Right cardiac atrium (tissue), 5 donors: ENCODE measurements around the gene MLXIP. TPM values are rescaled to one million over a fixed set of nuclear protein-coding genes. Genes with fewer than 3 reads are reported as not detected.
A peak's percentile ranks its signal among the peaks of the same experiment; 100 is the strongest.
"Not testable (repeated sequence)": the region's sequence is repeated elsewhere in the genome, so short reads cannot be mapped to it uniquely, and the experiment has no call there.

Experiments used
- ATAC-seq, 2 donors: fragments of 200-7000 bp; cut with Tn5 transposase; one replicate each; pipeline versions ENCODE4 v1.8.0 to v1.9.1; 2020; ENCODE audit warnings: moderate library complexity in 2 of 2, mild to moderate bottlenecking in 1 of 2
- DNase-seq, 3 donors: peaks; one replicate each; pipeline ENCODE4 v3.0.0-alpha.2; 2020
- H3K27ac ChIP-seq: one replicate; pipeline ENCODE4 v1.5.1; 2013; ENCODE audit warnings: mild to moderate bottlenecking, low read length, control low read depth, moderate library complexity
- H3K27me3 ChIP-seq: one replicate; pipeline ENCODE4 v1.6.1; 2013; ENCODE audit not compliant: control insufficient read depth, insufficient read depth
- H3K4me1 ChIP-seq: one replicate; pipeline ENCODE4 v1.6.1; 2013; ENCODE audit warnings: low read length; ENCODE audit not compliant: control insufficient read depth, insufficient read depth
- H3K4me3 ChIP-seq: one replicate; pipeline ENCODE4 v1.5.1; 2013; ENCODE audit warnings: low read length, control low read depth
- H3K9me3 ChIP-seq: one replicate; pipeline ENCODE4 v1.6.1; 2013; ENCODE audit warnings: low read length; ENCODE audit not compliant: control insufficient read depth
- WGBS: extraction: QIAGEN DNeasy Blood & Tissue Kit; methylation state at CpG from one replicate; pipeline ENCODE4 v1.1.7; 2013; 5-methylcytosine and 5-hydroxymethylcytosine counted together
- intact Hi-C, 4 donors: fragments of 100-400 bp; cut with DNase I; formaldehyde crosslinking; loops; one replicate each; pipeline versions ENCODE4 v1.11.0 to v1.14.0; 2022 to 2023
- polyA plus RNA-seq: library from polyadenylated mRNA; stranded (reverse); fragments of 200-250 nt; gene quantifications from one replicate; pipeline ENCODE4 v1.2.3, GENCODE V29; 2013
- total RNA-seq, 4 donors: library from RNA; stranded (reverse); fragmentation: NEBNext Ultra II Directional; extraction: Animal tissue kit (Norgen Biotek cat#: 25700); gene quantifications; one replicate each; pipeline ENCODE4 v1.2.1, GENCODE V29; 2021
- donor health status: healthy with polysubstance abuse.
- donor health status: DM: no; HTN: yes; CAD: no.
- donor health status: DM: no; HTN: no; CAD: no.
- donor health status: DM: no; HTN: yes; CAD: no; lungs with severe emphysema.
- donor health status: DM: yes; HTN: yes; CAD: no.

MLXIP gene
- total and polyA plus RNA-seq, 5 donors: 26.4 to 36.0 (median 33.7) TPM

GRCh38 chr12:122116707-122117535 is 38.4 kb downstream of the MLXIP start:
- Histone ChIP-seq H3K9me3 (no peaks in the 10 kb centered on the region), H3K4me3 (no peak overlapping the region), H3K27me3 (no peaks in the 10 kb centered on the region), H3K4me1 (no peaks in the 10 kb centered on the region), H3K27ac (no peak overlapping the region)
- DNase-seq (peak in 2 of 3 donors; percentile 60 to 69), ATAC-seq (peak; percentile 48 to 50)
- WGBS: 72% methylated on average over 16 of the region's 16 CpGs
- intact Hi-C loops: no loop called here

- no peak overlapping the region for H3K4me3 ChIP-seq
- no peak overlapping the region for H3K27ac ChIP-seq
- H3K9me3 ChIP-seq: no peaks in the 10 kb centered on the region
- no peaks in the 10 kb centered on the region for H3K27me3 ChIP-seq
- ATAC-seq: no peak
- DNase-seq: peak in 1 of 3 donors; percentile 16
- no peaks in the 10 kb centered on the region for H3K4me1 ChIP-seq
- intact Hi-C loops: no loop called here
- 83% methylated on average over 8 of the region's 8 CpGs for WGBS
Observed at GRCh38 chr12:122117979-122118378, 39.4 kb downstream of the MLXIP start.

- not testable (repeated sequence) for H3K27me3 ChIP-seq, H3K27ac ChIP-seq, H3K4me1 ChIP-seq, ATAC-seq, H3K9me3 ChIP-seq, H3K4me3 ChIP-seq
- intact Hi-C loops: loop anchor here in 2 of 4 donors (5.0 to 10.0 kb wide), 3 partner anchors 64 to 207 kb away; partner anchors contain the start of gene CFAP251 (in 1 of the 2)
- 78% methylated on average over 11 of the region's 11 CpGs for WGBS
- peak in 1 of 3 donors; percentile 43 for DNase-seq
Observed at GRCh38 chr12:122121341-122121740, 42.8 kb downstream of the MLXIP start.

GRCh38 chr12:122121745-122122144 is 43.2 kb downstream of the MLXIP start:
- H3K4me1 ChIP-seq: peaks cover 5% of the 10 kb centered on the region
- no peak overlapping the region for H3K27ac ChIP-seq
- no peaks in the 10 kb centered on the region for H3K27me3 ChIP-seq
- peak in 1 of 3 donors; percentile 41 for DNase-seq
- no peak overlapping the region for H3K4me3 ChIP-seq
- ATAC-seq: no peak
- no peaks in the 10 kb centered on the region for H3K9me3 ChIP-seq
- WGBS: 74% methylated on average over 6 of the region's 6 CpGs
- intact Hi-C loops: loop anchor here in 3 of 4 donors (2.0 to 10.0 kb wide), 4 partner anchors 64 to 207 kb away; partner anchors contain the start of gene CFAP251 (in 1 of the 3)

- no peak overlapping the region for H3K4me3 ChIP-seq
- H3K27ac ChIP-seq: no peak overlapping the region
- WGBS: 18% methylated on average over 22 of the region's 22 CpGs
- intact Hi-C loops: loop anchor here in 3 of 4 donors (1.0 to 10.0 kb wide), 5 partner anchors 66 to 208 kb away; partner anchors contain the start of gene CFAP251 (in 1 of the 3)
- H3K27me3 ChIP-seq: no peaks in the 10 kb centered on the region
- peaks cover 5% of the 10 kb centered on the region for H3K4me1 ChIP-seq
- H3K9me3 ChIP-seq: no peaks in the 10 kb centered on the region
- ATAC-seq: peak; percentile 29 to 55
- peak in 2 of 3 donors; percentile 79 to 83 for DNase-seq
Observed at GRCh38 chr12:122123051-122123760, 44.6 kb downstream of the MLXIP start.

- WGBS: 84% methylated on average over 9 of the region's 9 CpGs
- intact Hi-C loops: loop anchor here in 3 of 4 donors (1.0 to 10.0 kb wide), 5 partner anchors 66 to 209 kb away; partner anchors contain the start of gene CFAP251 (in 1 of the 3)
- ATAC-seq: no peak
Observed at GRCh38 chr12:122123761-122124145, 45.2 kb downstream of the MLXIP start.

GRCh38 chr12:122124370-122124769 is 45.8 kb downstream of the MLXIP start:
- no peaks in the 10 kb centered on the region for H3K9me3 ChIP-seq
- H3K27me3 ChIP-seq: no peaks in the 10 kb centered on the region
- H3K4me3 ChIP-seq: no peak overlapping the region
- peaks cover 5% of the 10 kb centered on the region for H3K4me1 ChIP-seq
- no peak overlapping the region for H3K27ac ChIP-seq
- ATAC-seq (no peak), DNase-seq (peak in 1 of 3 donors; percentile 39)
- intact Hi-C loops: loop anchor here in 2 of 4 donors (5.0 to 10.0 kb wide), 3 partner anchors 67 to 210 kb away; partner anchors contain the start of gene CFAP251 (in 1 of the 2)
- 84% methylated on average over 12 of the region's 14 CpGs for WGBS

More at GRCh38 chr12:122123761-122124145, 45.2 kb downstream of the MLXIP start:
- Histone ChIP-seq H3K4me3 (no peak overlapping the region), H3K27ac (no peak overlapping the region), H3K27me3 (no peaks in the 10 kb centered on the region), H3K9me3 (no peaks in the 10 kb centered on the region), H3K4me1 (peaks cover 5% of the 10 kb centered on the region)
- DNase-seq: peak in 1 of 3 donors; percentile 22

- WGBS: 73% methylated on average over 13 of the region's 13 CpGs
- Histone ChIP-seq H3K27ac (no peak overlapping the region), H3K27me3 (no peaks in the 10 kb centered on the region), H3K9me3 (no peaks in the 10 kb centered on the region), H3K4me3 (no peak overlapping the region), H3K4me1 (peaks cover 5% of the 10 kb centered on the region)
- DNase-seq (peak in 1 of 3 donors; percentile 46), ATAC-seq (no peak)
- intact Hi-C loops: loop anchor here in 2 of 4 donors (5.0 to 10.0 kb wide), 2 partner anchors 68 to 211 kb away; partner anchors contain the start of gene CFAP251 (in 1 of the 2)
Observed at GRCh38 chr12:122125452-122126341, 47.1 kb downstream of the MLXIP start.

GRCh38 chr12:122126342-122126635 is 47.7 kb downstream of the MLXIP start:
- H3K27me3 ChIP-seq: no peaks in the 10 kb centered on the region
- 75% methylated on average over 7 of the region's 7 CpGs for WGBS
- intact Hi-C loops: loop anchor here in 2 of 4 donors (5.0 to 10.0 kb wide), 2 partner anchors 69 to 211 kb away; partner anchors contain the start of gene CFAP251 (in 1 of the 2)
- ATAC-seq (no peak), DNase-seq (no peak)
- no peak overlapping the region for H3K27ac ChIP-seq
- peaks cover 5% of the 10 kb centered on the region for H3K4me1 ChIP-seq
- H3K4me3 ChIP-seq: no peak overlapping the region
- H3K9me3 ChIP-seq: no peaks in the 10 kb centered on the region
